Right hindlimb (tissue), 1 donor: ENCODE data around the gene QSOX1.

Experiments used
- DNase-seq: peaks from one replicate; pipeline ENCODE4 v3.0.0-alpha.2; 2018

QSOX1 gene

DNA sequence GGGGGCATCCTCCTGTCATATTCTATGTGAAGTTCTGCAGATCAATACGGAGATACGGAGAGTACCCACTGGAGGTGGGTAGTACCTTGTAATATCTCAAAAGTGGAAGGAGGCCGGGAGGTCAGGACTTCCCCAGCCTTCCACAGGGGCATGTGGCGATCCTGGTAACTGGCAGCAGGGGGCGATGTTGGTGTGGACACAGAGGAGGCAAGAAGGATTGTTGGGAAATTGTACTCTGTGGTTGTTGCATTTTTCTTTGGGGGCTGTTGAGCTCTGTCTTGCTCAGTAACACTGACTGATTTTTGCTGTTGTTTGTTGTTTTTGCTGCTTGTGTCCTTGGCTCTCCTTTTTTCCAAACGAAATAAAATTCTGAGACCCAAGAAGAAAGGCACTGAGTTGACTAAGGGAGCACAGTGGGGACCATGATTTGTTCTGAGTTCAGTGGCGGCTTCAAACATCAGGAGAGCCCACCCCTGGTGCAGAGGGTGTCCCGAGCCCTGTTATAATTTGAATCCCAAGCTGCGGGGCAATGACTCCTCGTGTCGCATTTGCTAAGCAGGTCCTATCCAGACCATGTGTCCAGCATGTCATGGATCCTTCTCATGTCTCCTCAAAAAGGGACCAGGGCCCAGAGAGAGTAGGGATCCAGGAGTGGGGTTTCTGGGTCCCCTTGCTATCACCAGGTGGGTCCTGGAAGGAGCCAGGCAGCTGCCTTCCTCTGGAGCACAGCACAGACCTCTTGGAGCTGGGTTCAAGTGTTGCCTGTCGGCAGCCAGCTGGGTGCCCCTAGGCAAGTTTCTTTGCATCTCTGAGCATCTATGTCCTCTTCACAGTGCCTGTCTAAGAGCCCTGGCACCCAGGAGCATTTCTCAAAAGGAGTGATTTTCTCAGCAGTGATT, 98.2 kb downstream of the QSOX1 start:
- no peak for DNase-seq
